K562 (cell line): ENCODE measurements around the gene GLI3.

Experiments
- CEBPB ChIP-seq: fragments of 450-650 bp; IDR thresholded peaks from 2 replicates; pipeline ENCODE4 v1.6.1; 2016; ENCODE audit warnings: missing genetic modification characterization, missing compliant biosample characterization
- FOS ChIP-seq: IDR thresholded peaks from 3 replicates; pipeline ENCODE4 v1.6.1; 2011; ENCODE audit not compliant: insufficient read length; ENCODE audit errors: extremely low read depth
- NR4A1 ChIP-seq, 2 experiments: fragments of 250-450 bp in 1 of 2; fragments of 450-650 bp in 1 of 2; sonication (Bioruptor Pico) in 1 of 2; IDR thresholded peaks; 2 replicates each; pipeline versions ENCODE4 v1.4.0 to v1.6.1; 2016 to 2020; ENCODE audit warnings: mild to moderate bottlenecking in 2 of 2, missing compliant biosample characterization in 1 of 2, missing genetic modification characterization in 1 of 2, moderate library complexity in 1 of 2
- ZFX ChIP-seq: sonication (generic); formaldehyde crosslinking; IDR thresholded peaks from 2 replicates; pipeline ENCODE4 v1.8.0; 2022; ENCODE audit warnings: mild to moderate bottlenecking, missing genetic modification reagents, moderate library complexity
- ZNF274 ChIP-seq: IDR thresholded peaks from 2 replicates; pipeline ENCODE4 v1.6.1; 2011; ENCODE audit warnings: low read depth, mild to moderate bottlenecking, low read length, moderate library complexity, borderline replicate concordance
- TF ChIP-seq, protein P1 (sequence below), 3 experiments: IDR thresholded peaks in 2 of 3; conservative IDR thresholded peaks in 1 of 3; 2 replicates each; pipeline ENCODE4 v1.5.1; 2011 to 2012; ENCODE audit warnings: low read length in 3 of 3, mild to moderate bottlenecking in 3 of 3, control low read depth in 2 of 3, improper control_type of control experiment in 1 of 3, inconsistent platforms in 1 of 3, low read depth in 1 of 3, mixed read lengths in 1 of 3, moderate library complexity in 1 of 3; ENCODE audit not compliant: insufficient read depth in 2 of 3
- TF ChIP-seq, protein P2 (sequence below): fragments of 450-650 bp; conservative IDR thresholded peaks from 2 replicates; pipeline ENCODE4 v1.6.1; 2016; ENCODE audit warnings: missing genetic modification characterization, low read depth, mild to moderate bottlenecking, control low read depth, missing compliant biosample characterization
- TF ChIP-seq, protein P3 (sequence below): fragments of 450-650 bp; formaldehyde crosslinking; IDR thresholded peaks from 2 replicates; pipeline ENCODE4 v1.4.0; 2020; ENCODE audit warnings: mild to moderate bottlenecking, moderate library complexity

DNA sequence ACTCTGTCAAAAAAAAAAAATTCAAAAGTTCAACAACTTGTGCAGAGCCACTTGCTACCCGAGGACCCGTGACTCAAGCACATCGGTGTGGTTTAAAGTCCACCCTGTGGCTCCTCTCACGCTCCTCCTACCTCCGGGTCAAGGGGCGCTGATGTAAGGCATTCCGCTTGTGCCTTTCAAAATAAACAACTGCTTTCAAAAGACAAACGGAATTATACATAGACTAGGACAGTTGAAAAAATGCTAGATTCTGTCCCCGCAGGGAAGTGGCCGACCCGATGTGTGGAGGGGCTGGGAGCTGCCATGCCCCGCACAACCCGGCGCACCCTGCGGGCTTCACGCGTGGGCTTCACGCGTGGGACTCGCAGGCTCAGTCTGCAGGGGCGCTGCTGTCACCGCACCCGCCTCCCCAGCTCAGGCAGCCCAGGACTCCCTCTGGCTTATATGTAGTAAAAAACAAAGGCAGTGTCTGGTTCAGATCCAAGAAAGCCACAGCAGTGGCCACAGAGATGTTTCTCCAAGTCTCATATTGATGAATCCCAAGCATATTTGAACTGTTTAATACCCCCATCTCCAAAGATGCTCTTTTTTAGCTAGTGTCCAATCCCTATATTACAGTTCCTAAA is 294.4 kb downstream of the GLI3 start:
- TF ChIP-seq, protein P1, sequence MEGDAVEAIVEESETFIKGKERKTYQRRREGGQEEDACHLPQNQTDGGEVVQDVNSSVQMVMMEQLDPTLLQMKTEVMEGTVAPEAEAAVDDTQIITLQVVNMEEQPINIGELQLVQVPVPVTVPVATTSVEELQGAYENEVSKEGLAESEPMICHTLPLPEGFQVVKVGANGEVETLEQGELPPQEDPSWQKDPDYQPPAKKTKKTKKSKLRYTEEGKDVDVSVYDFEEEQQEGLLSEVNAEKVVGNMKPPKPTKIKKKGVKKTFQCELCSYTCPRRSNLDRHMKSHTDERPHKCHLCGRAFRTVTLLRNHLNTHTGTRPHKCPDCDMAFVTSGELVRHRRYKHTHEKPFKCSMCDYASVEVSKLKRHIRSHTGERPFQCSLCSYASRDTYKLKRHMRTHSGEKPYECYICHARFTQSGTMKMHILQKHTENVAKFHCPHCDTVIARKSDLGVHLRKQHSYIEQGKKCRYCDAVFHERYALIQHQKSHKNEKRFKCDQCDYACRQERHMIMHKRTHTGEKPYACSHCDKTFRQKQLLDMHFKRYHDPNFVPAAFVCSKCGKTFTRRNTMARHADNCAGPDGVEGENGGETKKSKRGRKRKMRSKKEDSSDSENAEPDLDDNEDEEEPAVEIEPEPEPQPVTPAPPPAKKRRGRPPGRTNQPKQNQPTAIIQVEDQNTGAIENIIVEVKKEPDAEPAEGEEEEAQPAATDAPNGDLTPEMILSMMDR (IDR thresholded peaks at IDR 0.05 in 2 of 3, conservative IDR thresholded peaks at IDR 0.05 in 1 of 3; ENCODE audit: insufficient read depth in 2 of 3, low read depth in 1 of 3, low read length in 3 of 3): no peak
- no peak for TF ChIP-seq NR4A1 (CRISPR knock-in tag; IDR thresholded peaks at IDR 0.05)
- TF ChIP-seq NR4A1 (tag; IDR thresholded peaks at IDR 0.05): no peak
- TF ChIP-seq ZNF274: no peak
- TF ChIP-seq, protein P2, sequence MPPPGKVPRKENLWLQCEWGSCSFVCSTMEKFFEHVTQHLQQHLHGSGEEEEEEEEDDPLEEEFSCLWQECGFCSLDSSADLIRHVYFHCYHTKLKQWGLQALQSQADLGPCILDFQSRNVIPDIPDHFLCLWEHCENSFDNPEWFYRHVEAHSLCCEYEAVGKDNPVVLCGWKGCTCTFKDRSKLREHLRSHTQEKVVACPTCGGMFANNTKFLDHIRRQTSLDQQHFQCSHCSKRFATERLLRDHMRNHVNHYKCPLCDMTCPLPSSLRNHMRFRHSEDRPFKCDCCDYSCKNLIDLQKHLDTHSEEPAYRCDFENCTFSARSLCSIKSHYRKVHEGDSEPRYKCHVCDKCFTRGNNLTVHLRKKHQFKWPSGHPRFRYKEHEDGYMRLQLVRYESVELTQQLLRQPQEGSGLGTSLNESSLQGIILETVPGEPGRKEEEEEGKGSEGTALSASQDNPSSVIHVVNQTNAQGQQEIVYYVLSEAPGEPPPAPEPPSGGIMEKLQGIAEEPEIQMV (tag): no peak
- no peak for TF ChIP-seq ZFX (CRISPR knock-in tag)
- TF ChIP-seq FOS: no peak
- no peak for TF ChIP-seq CEBPB (tag)
- TF ChIP-seq, protein P3, sequence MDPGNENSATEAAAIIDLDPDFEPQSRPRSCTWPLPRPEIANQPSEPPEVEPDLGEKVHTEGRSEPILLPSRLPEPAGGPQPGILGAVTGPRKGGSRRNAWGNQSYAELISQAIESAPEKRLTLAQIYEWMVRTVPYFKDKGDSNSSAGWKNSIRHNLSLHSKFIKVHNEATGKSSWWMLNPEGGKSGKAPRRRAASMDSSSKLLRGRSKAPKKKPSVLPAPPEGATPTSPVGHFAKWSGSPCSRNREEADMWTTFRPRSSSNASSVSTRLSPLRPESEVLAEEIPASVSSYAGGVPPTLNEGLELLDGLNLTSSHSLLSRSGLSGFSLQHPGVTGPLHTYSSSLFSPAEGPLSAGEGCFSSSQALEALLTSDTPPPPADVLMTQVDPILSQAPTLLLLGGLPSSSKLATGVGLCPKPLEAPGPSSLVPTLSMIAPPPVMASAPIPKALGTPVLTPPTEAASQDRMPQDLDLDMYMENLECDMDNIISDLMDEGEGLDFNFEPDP (CRISPR knock-in tag): no peak
